GM18870 (cell line): ENCODE results near the gene TEDC2.

Source experiments
- ATAC-seq: cut with Tn5 transposase; IDR thresholded peaks from one replicate; pipeline ENCODE4 v1.9.1; 2021; ENCODE audit warnings: moderate library complexity; ENCODE audit not compliant: unreplicated experiment

TEDC2 gene

GRCh38 chr16:2465653-2466415 is 5.9 kb downstream of the TEDC2 start:
- no peak for ATAC-seq

- ATAC-seq: no peak
These were observed 7.0 kb downstream of the TEDC2 start for GRCh38 chr16:2466667-2467527.

GRCh38 chr16:2467528-2468232 is 7.8 kb downstream of the TEDC2 start:
- no peak for ATAC-seq

- ATAC-seq: no peak
These were observed 8.4 kb downstream of the TEDC2 start for GRCh38 chr16:2468233-2468724.

GRCh38 chr16:2468725-2469398 is 9.0 kb downstream of the TEDC2 start:
- no peak for ATAC-seq

GRCh38 chr16:2469399-2470233 is 9.7 kb downstream of the TEDC2 start:
- ATAC-seq: no peak

GRCh38 chr16:2470234-2470601 is 10.3 kb downstream of the TEDC2 start:
- no peak for ATAC-seq

- ATAC-seq: no peak
These were observed 10.7 kb downstream of the TEDC2 start for GRCh38 chr16:2470603-2471015.

- no peak for ATAC-seq
These were observed 11.2 kb downstream of the TEDC2 start, which contains the start of gene NTN3 for GRCh38 chr16:2471016-2471652. NTN3 (plus strand) TSS chr16:2471297; CDS start chr16:2471702, 405 bp downstream.

GRCh38 chr16:2471653-2472487 is 12.0 kb downstream of the TEDC2 start:
- ATAC-seq: no peak

- no peak for ATAC-seq
These were observed 12.6 kb downstream of the TEDC2 start for GRCh38 chr16:2472488-2472864.

- ATAC-seq: no peak
These were observed 13.1 kb downstream of the TEDC2 start for GRCh38 chr16:2472885-2473445.

GRCh38 chr16:2473446-2473926 is 13.6 kb downstream of the TEDC2 start:
- no peak for ATAC-seq

- ATAC-seq: no peak
These were observed 14.3 kb downstream of the TEDC2 start for GRCh38 chr16:2473999-2474876.

GRCh38 chr16:2474877-2475412 is 15.0 kb downstream of the TEDC2 start, which contains the start of gene TBC1D24:
TBC1D24 (plus strand) TSS chr16:2475127; CDS start chr16:2496149, 21,022 bp downstream.
- ATAC-seq: no peak
